C1 segment of cervical spinal cord (tissue), 14 donors: ENCODE data around the gene RNF145.

Source experiments
- DNase-seq, 14 donors: peaks; one replicate each; lab custom pipeline; 2025; lab: John Stamatoyannopoulos, UW

RNF145 gene

GRCh38 chr5:159195775-159196174 lies 13.6 kb downstream of the RNF145 start:
- DNase-seq, result no peak

- DNase-seq, result no peak
These were observed 19.2 kb downstream of the RNF145 start for GRCh38 chr5:159190170-159190569.

- DNase-seq, result no peak
These were observed 20.0 kb downstream of the RNF145 start for GRCh38 chr5:159189310-159189709.

GRCh38 chr5:159187719-159188118 lies 21.6 kb downstream of the RNF145 start:
- DNase-seq, result no peak

GRCh38 chr5:159186319-159186718 lies 23.0 kb downstream of the RNF145 start:
- DNase-seq, result no peak

GRCh38 chr5:159185773-159186172 lies 23.6 kb downstream of the RNF145 start:
- no peak for DNase-seq

GRCh38 chr5:159184858-159185381 lies 24.4 kb downstream of the RNF145 start:
- DNase-seq, result no peak

GRCh38 chr5:159184236-159184635 lies 25.1 kb downstream of the RNF145 start:
- DNase-seq, result no peak

- no peak for DNase-seq
These were observed 26.1 kb downstream of the RNF145 start for GRCh38 chr5:159183247-159183646.

GRCh38 chr5:159182691-159183090 lies 26.7 kb downstream of the RNF145 start:
- DNase-seq, result no peak

- DNase-seq, result no peak
These were observed 27.7 kb downstream of the RNF145 start for GRCh38 chr5:159181651-159182050.

- DNase-seq, result no peak
These were observed 28.2 kb downstream of the RNF145 start for GRCh38 chr5:159181152-159181551.

- DNase-seq, result no peak
These were observed 29.6 kb downstream of the RNF145 start for GRCh38 chr5:159179529-159180305.

GRCh38 chr5:159178978-159179377 lies 30.4 kb downstream of the RNF145 start:
- no peak for DNase-seq

- no peak for DNase-seq
These were observed 33.8 kb downstream of the RNF145 start for GRCh38 chr5:159175547-159175946.

- DNase-seq, result no peak
These were observed 34.7 kb downstream of the RNF145 start for GRCh38 chr5:159174511-159175168.

GRCh38 chr5:159171274-159171673 lies 38.1 kb downstream of the RNF145 start:
- DNase-seq, result no peak

- no peak for DNase-seq
These were observed 39.3 kb downstream of the RNF145 start for GRCh38 chr5:159170021-159170420.

- no peak for DNase-seq
These were observed 42.9 kb downstream of the RNF145 start for GRCh38 chr5:159166416-159166815.

- no peak for DNase-seq
These were observed 45.7 kb downstream of the RNF145 start for GRCh38 chr5:159163701-159164046.

- no peak for DNase-seq
These were observed 46.2 kb downstream of the RNF145 start for GRCh38 chr5:159163027-159163700.

GRCh38 chr5:159161361-159162214 lies 47.8 kb downstream of the RNF145 start:
- no peak for DNase-seq
